Lower leg skin (tissue), 3 donors: Measurements from ENCODE around the gene NUP62.

Source experiments
- POLR2A ChIP-seq, 2 donors: fragments of 450-650 bp; IDR thresholded peaks; one replicate each; pipeline ENCODE4 v1.6.1; 2016 to 2017; ENCODE audit warnings: antibody characterized with exemption in 2 of 2, mild to moderate bottlenecking in 1 of 2, moderate library complexity in 1 of 2
- TF ChIP-seq, protein P1 (sequence below), 3 donors: fragments of 450-650 bp; IDR thresholded peaks; one replicate each; pipeline ENCODE4 v1.5.1; 2016; ENCODE audit warnings: antibody characterized with exemption in 3 of 3, mild to moderate bottlenecking in 3 of 3, moderate library complexity in 2 of 3

GRCh38 chr19:49908480-49909420 lies 20.6 kb downstream of the NUP62 start:
- TF ChIP-seq, protein P1, sequence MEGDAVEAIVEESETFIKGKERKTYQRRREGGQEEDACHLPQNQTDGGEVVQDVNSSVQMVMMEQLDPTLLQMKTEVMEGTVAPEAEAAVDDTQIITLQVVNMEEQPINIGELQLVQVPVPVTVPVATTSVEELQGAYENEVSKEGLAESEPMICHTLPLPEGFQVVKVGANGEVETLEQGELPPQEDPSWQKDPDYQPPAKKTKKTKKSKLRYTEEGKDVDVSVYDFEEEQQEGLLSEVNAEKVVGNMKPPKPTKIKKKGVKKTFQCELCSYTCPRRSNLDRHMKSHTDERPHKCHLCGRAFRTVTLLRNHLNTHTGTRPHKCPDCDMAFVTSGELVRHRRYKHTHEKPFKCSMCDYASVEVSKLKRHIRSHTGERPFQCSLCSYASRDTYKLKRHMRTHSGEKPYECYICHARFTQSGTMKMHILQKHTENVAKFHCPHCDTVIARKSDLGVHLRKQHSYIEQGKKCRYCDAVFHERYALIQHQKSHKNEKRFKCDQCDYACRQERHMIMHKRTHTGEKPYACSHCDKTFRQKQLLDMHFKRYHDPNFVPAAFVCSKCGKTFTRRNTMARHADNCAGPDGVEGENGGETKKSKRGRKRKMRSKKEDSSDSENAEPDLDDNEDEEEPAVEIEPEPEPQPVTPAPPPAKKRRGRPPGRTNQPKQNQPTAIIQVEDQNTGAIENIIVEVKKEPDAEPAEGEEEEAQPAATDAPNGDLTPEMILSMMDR (IDR thresholded peaks at IDR 0.05) = no peak
- TF ChIP-seq POLR2A (IDR thresholded peaks at IDR 0.05) = no peak
